Panc1 (cell line): ENCODE data around the gene SPARCL1. TPM values are rescaled to one million over a fixed set of nuclear protein-coding genes. Genes with fewer than 3 reads are reported as not detected.

Source experiments
- ATAC-seq: fragments of 200-7000 bp; cut with Tn5 transposase; 2 replicates; pipeline ENCODE4 v1.9.1; 2020; ENCODE audit warnings: mild to moderate bottlenecking, moderate library complexity
- BruUV-seq: library from RNA; stranded (reverse); fragments of 400-500 nt; replicated peaks from 2 replicates; lab custom pipeline; 2021; lab: Mats Ljungman, UMichigan
- CTCF ChIA-PET: fragments of 300-600 bp; sonication (Branson Sonifier 250); formaldehyde crosslinking; loops from one replicate; lab custom pipeline; 2022; ENCODE audit warnings: antibody characterized with exemption; lab: Charles Lee
- POLR2A ChIA-PET: fragments of 300-600 bp; sonication (Branson Sonifier 250); formaldehyde crosslinking; loops from one replicate; lab custom pipeline; 2022; ENCODE audit warnings: antibody characterized with exemption; lab: Charles Lee
- DNase-seq: peaks from one replicate; pipeline ENCODE4 v3.0.0-alpha.2; 2010; ENCODE audit warnings: low read depth, low spot score
- H3K27ac ChIP-seq: 2 replicates; pipeline ENCODE4 v1.5.1; 2011; ENCODE audit warnings: mild to moderate bottlenecking, low read length, inconsistent platforms
- H3K27me3 ChIP-seq: fragments of 200-500 bp; sonication (Bioruptor generic); 2 replicates; pipeline ENCODE4 v1.6.0; 2014; ENCODE audit warnings: low read length, inconsistent platforms; ENCODE audit not compliant: control insufficient read depth, insufficient read depth
- H3K36me3 ChIP-seq: fragments of 200-500 bp; sonication (Bioruptor generic); 2 replicates; pipeline ENCODE4 v1.5.1; 2014; ENCODE audit warnings: inconsistent platforms, mild to moderate bottlenecking, low read length, moderate library complexity; ENCODE audit not compliant: control insufficient read depth, insufficient read depth
- H3K4me1 ChIP-seq: 2 replicates; pipeline ENCODE4 v1.5.1; 2011; ENCODE audit warnings: inconsistent platforms, mild to moderate bottlenecking, low read length, moderate library complexity; ENCODE audit not compliant: control insufficient read depth, insufficient read depth
- H3K4me3 ChIP-seq, 2 experiments: 2 replicates each; pipeline ENCODE4 v1.5.1; 2011 to 2012; ENCODE audit warnings: low read depth in 2 of 2, low read length in 2 of 2, mild to moderate bottlenecking in 2 of 2, inconsistent platforms in 1 of 2, moderate library complexity in 1 of 2
- H3K9me3 ChIP-seq: fragments of 200-500 bp; sonication (Bioruptor generic); 2 replicates; pipeline ENCODE4 v1.5.1; 2014; ENCODE audit warnings: low read depth, mild to moderate bottlenecking, inconsistent platforms, low read length, moderate library complexity; ENCODE audit not compliant: control insufficient read depth, insufficient read depth
- POLR2AphosphoS5 ChIP-seq: IDR thresholded peaks from 2 replicates; pipeline ENCODE4 v1.6.1; 2012; ENCODE audit warnings: mild to moderate bottlenecking, low read depth, low read length, moderate library complexity
- SIN3A ChIP-seq: IDR thresholded peaks from 2 replicates; pipeline ENCODE4 v1.6.1; 2012; ENCODE audit warnings: low read depth, mild to moderate bottlenecking, low read length, moderate library complexity, borderline replicate concordance; ENCODE audit not compliant: insufficient read depth
- TCF7L2 ChIP-seq: IDR thresholded peaks from 2 replicates; pipeline ENCODE4 v1.6.1; 2011; ENCODE audit warnings: mild to moderate bottlenecking, low read depth, low read length, inconsistent platforms
- in situ Hi-C: cut with HindIII; loops from 2 replicates; pipeline ENCODE4 v1.10.0; 2016; ENCODE audit warnings: low sequenced_read_pairs, low pct_unique_long_range_greater_than_20kb
- intact Hi-C: fragments of 100-400 bp; cut with micrococcal nuclease; formaldehyde crosslinking; loops from one replicate; pipeline ENCODE4 v1.10.0; 2022; ENCODE audit not compliant: unreplicated experiment
- total RNA-seq: library from RNA; stranded (reverse); gene quantifications from one replicate; pipeline ENCODE4 v1.2.1, GENCODE V29; 2021; ENCODE audit not compliant: unreplicated experiment
- TF ChIP-seq, protein P1 (sequence below), 2 experiments: IDR thresholded peaks; 2 replicates each; pipeline ENCODE4 v1.6.1; 2011 to 2012; ENCODE audit warnings: low read depth in 2 of 2, control low read depth in 1 of 2, low read length in 1 of 2, mild to moderate bottlenecking in 1 of 2, moderate library complexity in 1 of 2; ENCODE audit not compliant: insufficient read depth in 1 of 2
- TF ChIP-seq, protein P2 (sequence below): fragments of 450-650 bp; IDR thresholded peaks from 2 replicates; pipeline ENCODE4 v1.5.1; 2017; ENCODE audit warnings: mild to moderate bottlenecking

SPARCL1 gene
- total RNA-seq, 1 experiment from 2014 or later = 0.57 TPM

DNA sequence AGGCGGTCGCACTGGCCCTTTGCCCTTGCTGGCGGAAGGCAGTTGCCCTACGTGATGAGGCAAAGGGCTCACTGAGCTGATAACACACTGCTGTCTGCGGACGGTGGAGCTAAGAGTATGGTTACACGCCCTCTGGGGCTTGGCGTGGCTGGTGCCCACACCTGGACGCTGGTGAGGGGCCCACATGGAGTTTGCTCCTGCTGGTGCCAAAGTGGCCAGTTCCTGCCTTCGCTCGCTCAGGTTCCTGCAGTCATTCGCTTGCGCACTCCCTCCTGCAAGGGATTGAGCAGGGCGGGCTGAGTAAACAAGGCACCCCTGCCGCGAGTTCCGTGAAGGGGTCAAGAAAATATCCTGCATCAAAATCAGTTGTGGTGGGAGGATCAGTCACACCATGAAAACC, 18.4 kb downstream of the SPARCL1 start:
- Histone ChIP-seq H3K27ac (no peak overlapping the region), H3K4me1 (no peaks in the 10 kb centered on the region), H3K4me3 (no peak overlapping the region), H3K27me3 (no peaks in the 10 kb centered on the region), H3K9me3 (no peaks in the 10 kb centered on the region), H3K36me3 (no peaks in the 10 kb centered on the region)
- ATAC-seq (no peak), DNase-seq (no peak)
- ChIA-PET CTCF (no interaction called here), POLR2A (interaction anchor here (0.7 kb wide), 1 partner anchor 586 kb away, joined by 3 read pairs; no protein-coding TSS in a partner anchor)
- intact Hi-C loops = no loop called here
- TF ChIP-seq POLR2AphosphoS5 (no peak), SIN3A (no peak), TCF7L2 (no peak)
- TF ChIP-seq, protein P1, sequence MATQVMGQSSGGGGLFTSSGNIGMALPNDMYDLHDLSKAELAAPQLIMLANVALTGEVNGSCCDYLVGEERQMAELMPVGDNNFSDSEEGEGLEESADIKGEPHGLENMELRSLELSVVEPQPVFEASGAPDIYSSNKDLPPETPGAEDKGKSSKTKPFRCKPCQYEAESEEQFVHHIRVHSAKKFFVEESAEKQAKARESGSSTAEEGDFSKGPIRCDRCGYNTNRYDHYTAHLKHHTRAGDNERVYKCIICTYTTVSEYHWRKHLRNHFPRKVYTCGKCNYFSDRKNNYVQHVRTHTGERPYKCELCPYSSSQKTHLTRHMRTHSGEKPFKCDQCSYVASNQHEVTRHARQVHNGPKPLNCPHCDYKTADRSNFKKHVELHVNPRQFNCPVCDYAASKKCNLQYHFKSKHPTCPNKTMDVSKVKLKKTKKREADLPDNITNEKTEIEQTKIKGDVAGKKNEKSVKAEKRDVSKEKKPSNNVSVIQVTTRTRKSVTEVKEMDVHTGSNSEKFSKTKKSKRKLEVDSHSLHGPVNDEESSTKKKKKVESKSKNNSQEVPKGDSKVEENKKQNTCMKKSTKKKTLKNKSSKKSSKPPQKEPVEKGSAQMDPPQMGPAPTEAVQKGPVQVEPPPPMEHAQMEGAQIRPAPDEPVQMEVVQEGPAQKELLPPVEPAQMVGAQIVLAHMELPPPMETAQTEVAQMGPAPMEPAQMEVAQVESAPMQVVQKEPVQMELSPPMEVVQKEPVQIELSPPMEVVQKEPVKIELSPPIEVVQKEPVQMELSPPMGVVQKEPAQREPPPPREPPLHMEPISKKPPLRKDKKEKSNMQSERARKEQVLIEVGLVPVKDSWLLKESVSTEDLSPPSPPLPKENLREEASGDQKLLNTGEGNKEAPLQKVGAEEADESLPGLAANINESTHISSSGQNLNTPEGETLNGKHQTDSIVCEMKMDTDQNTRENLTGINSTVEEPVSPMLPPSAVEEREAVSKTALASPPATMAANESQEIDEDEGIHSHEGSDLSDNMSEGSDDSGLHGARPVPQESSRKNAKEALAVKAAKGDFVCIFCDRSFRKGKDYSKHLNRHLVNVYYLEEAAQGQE (IDR thresholded peaks at IDR 0.05; ENCODE audit: insufficient read depth in 1 of 2, low read depth in 2 of 2, low read length in 1 of 2) = no peak
- TF ChIP-seq, protein P2, sequence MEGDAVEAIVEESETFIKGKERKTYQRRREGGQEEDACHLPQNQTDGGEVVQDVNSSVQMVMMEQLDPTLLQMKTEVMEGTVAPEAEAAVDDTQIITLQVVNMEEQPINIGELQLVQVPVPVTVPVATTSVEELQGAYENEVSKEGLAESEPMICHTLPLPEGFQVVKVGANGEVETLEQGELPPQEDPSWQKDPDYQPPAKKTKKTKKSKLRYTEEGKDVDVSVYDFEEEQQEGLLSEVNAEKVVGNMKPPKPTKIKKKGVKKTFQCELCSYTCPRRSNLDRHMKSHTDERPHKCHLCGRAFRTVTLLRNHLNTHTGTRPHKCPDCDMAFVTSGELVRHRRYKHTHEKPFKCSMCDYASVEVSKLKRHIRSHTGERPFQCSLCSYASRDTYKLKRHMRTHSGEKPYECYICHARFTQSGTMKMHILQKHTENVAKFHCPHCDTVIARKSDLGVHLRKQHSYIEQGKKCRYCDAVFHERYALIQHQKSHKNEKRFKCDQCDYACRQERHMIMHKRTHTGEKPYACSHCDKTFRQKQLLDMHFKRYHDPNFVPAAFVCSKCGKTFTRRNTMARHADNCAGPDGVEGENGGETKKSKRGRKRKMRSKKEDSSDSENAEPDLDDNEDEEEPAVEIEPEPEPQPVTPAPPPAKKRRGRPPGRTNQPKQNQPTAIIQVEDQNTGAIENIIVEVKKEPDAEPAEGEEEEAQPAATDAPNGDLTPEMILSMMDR = no peak
- BruUV-seq = no TSS peak
- in situ Hi-C loops = no loop called here

DNA sequence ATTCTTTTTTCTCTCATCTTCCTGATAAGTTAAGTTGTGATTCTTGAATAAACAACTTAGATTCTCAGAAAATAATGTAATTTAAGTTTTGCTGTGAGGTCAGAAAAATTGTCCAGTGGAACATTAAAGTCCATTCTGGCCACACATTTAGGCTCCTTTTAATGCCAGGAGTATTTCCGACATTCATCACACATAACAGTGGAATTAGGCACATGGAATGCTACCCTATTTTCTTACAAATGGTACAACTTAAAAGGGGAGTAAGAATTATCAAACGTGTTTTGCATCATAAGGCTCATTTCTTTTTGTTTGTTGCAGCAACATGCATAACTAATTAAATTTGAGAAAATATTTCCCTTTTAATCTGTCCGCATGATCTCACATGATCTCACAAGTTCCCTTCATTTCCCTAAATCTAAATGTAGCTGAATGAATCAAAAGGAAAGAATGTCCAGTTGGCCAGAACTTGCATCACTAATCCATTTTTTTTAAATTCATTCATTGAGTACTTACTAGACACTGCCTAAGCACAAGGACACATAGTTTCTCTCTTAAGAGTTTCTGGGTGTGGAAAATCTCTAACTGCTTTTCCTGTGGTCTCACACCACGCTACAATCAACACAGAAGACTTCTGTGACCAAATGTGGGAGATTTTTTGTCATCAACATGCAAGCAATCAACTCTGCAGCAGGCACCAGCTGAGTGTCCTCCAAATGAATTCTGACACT, 22.0 kb downstream of the SPARCL1 start:
- no peaks in the 10 kb centered on the region for H3K27me3 ChIP-seq
- no TSS peak for BruUV-seq
- intact Hi-C loops (no loop called here), in situ Hi-C loops (no loop called here)
- H3K27ac ChIP-seq = no peak overlapping the region
- H3K4me3 ChIP-seq = no peak overlapping the region
- no peaks in the 10 kb centered on the region for H3K9me3 ChIP-seq
- CTCF ChIA-PET = no interaction called here
- POLR2A ChIA-PET = no interaction called here
- no peak for TF ChIP-seq TCF7L2
- TF ChIP-seq, protein P1 (IDR thresholded peaks at IDR 0.05; ENCODE audit: insufficient read depth in 1 of 2, low read depth in 2 of 2, low read length in 1 of 2) = no peak
- TF ChIP-seq, protein P2 = no peak
- TF ChIP-seq POLR2AphosphoS5 = no peak
- no peak for TF ChIP-seq SIN3A
- H3K36me3 ChIP-seq = no peaks in the 10 kb centered on the region
- ATAC-seq = no peak
- DNase-seq = no peak
- H3K4me1 ChIP-seq = no peaks in the 10 kb centered on the region
